Activated CD8-positive, alpha-beta memory T cell treated with anti-CD3 and anti-CD28 coated beads for 36 hours (primary cell): ENCODE measurements around the gene SLC6A8. TPM values are rescaled to one million over a fixed set of nuclear protein-coding genes. Genes with fewer than 3 reads are reported as not detected.
"Not testable (repeated sequence)": the region's sequence is repeated elsewhere in the genome, so short reads cannot be mapped to it uniquely, and the experiment has no call there.

Experiments used
- CTCF ChIA-PET: fragments of 350-600 bp; sonication (Branson Sonifier 250); formaldehyde crosslinking; loops from one replicate; lab custom pipeline; 2021; ENCODE audit warnings: antibody characterized with exemption; lab: Charles Lee
- POLR2A ChIA-PET: fragments of 350-600 bp; sonication (Branson Sonifier 250); formaldehyde crosslinking; loops from one replicate; lab custom pipeline; 2021; ENCODE audit warnings: antibody characterized with exemption; lab: Charles Lee
- total RNA-seq, 2 experiments: library from RNA; stranded (reverse); gene quantifications; one replicate each; pipeline ENCODE4 v1.2.3, GENCODE V29; 2021

Gene SLC6A8
- total RNA-seq, 2 experiments from 2014 or later, result 0.63 to 0.80 TPM

DNA sequence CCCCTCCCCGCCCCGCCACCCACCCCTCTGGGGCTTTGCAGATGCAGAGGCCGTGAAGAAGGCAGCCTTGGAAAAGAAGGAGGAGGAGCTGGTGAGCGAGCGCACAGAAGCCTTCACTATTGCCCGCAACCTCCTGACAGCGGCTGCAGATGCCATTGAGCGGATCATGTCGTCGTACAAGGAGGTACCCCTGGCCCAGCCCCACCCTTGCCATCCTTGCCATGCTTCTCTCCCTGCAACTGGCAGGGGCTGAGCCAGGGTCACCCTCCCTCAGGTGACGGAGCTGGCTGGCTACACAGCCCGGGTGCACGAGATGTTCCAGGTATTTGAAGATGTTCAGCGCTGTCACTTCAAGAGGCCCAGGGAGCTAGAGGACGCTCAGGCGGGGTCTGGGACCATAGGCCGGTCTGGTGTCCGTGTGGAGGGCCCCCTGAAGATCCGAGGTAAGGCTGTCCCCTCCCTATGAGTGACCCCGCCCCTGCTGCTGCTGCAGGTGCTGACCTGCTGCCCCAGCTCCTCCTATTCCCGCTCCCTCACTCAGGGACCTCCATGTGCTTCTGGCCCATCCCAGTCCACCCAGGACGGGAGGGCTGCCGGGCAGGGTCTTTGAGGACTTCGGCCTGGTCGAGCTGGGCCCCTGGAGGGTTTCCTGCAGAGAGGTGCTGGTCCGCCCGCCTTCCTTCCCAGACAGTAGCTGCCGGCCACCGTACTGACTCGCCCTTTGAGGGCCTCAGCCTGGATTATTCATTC, 48.5 kb downstream of the SLC6A8 start:
- CTCF ChIA-PET, result no interaction called here
- POLR2A ChIA-PET, result no interaction called here

DNA sequence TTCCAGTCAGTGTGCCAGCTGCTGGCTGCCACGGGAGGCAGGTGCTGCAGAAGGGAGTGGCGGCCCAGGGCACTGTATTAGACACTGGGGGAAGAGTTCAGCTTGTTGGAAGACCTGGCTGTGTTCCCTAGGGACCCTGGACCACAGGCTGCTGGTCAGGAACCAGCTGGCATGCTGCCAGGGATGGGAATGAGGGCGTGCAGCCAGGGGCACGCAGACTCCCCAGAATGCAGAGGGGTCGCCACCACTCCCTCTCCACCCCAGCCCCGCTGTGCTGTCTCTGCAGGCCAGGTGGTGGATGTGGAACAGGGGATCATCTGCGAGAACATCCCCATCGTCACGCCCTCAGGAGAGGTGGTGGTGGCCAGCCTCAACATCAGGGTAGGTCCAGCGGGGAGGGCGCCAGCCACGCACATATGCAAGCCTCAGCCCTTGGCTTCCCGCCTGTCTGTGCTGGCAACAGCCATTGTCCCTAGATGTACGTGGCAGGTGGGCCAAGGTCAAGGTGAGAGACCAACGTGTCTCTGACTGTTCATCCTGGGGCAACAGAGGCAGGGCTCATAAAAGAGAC, 49.2 kb downstream of the SLC6A8 start:
- CTCF ChIA-PET, result no interaction called here
- POLR2A ChIA-PET, result no interaction called here

DNA sequence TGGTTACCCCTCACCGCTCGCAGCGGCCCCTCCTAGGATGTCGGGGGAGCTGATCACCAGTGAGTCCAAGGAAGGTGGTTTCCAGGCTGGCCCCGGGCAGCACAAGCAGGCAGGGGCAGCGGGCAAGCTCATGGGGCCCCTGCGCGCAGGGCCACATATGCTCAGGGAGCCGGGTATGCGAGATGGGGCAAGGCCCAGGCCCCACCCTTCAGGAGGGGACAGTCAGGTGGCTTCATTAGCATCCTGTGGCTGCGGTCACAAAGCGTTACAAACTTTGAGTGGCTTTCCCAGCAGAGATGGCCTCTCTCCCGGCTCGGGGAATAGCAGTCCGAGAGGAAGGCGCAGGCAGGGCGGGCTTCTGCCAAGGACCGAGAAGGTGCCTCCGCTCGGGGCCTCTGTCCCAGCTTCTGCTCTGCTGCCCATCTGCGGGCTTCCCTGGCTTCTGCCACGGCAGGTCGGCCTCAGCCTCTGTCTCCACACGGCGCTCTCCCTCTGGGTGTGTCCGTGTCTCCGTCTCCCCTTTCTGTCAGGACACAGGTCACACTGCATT, 50.4 kb downstream of the SLC6A8 start:
- ChIA-PET CTCF (no interaction called here), POLR2A (no interaction called here)

DNA sequence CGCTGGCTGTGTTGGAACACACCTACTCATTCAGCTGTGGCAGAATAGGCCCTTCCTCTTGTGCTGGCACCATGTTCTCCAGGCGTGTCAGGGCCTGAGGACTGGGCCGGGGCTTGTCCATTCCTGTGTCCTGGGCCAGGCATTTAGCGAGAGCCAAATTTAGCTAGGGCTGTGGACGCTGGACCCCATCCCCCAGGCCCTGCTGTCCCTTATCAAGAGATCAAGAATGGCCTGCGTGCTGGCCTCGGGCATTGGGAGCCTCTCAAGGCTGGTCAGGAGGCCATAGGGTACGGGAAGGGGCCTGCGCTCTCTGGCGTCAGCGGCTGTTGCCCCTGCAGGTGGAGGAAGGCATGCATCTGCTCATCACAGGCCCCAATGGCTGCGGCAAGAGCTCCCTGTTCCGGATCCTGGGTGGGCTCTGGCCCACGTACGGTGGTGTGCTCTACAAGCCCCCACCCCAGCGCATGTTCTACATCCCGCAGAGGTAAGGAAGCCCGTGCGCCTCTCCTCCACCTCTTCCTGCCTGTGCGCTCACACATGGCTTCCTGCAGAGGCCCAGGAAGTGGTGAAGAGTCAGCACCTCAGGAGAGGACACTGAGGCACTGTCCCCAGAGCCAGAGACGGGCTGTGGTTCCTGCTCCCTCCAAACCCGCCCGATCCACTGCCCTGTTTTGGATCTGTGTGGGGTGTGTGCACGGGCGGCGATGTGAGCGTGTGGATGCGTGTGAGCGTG, 52.2 kb downstream of the SLC6A8 start:
- CTCF ChIA-PET, result no interaction called here
- POLR2A ChIA-PET, result no interaction called here

DNA sequence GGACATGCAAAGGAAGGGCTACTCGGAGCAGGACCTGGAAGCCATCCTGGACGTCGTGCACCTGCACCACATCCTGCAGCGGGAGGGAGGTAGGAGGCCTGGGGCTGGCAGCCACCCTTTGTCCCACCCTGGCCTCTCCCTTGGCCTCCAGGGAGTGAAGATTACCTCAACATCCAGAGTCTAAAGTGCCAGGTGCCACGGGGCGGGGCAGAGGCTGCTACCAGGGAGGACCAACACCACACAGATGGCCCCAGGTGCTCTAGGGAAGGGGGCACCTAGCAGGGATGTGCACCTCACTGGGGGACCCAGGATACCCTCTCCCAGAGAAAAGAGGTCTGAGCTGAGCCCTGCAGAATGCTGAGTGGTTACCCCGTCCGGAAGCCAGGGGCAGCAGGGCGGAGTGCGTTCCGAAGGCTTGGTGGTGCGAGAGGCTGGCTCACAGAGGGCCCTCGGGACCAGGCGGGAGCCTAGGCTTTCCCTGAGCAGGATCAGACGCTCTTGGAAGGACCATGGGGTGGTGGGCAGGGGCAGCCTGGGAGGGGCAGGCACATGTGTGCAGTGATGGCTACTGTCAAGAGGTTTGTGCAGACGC, 53.0 kb downstream of the SLC6A8 start:
- POLR2A ChIA-PET, result no interaction called here

DNA sequence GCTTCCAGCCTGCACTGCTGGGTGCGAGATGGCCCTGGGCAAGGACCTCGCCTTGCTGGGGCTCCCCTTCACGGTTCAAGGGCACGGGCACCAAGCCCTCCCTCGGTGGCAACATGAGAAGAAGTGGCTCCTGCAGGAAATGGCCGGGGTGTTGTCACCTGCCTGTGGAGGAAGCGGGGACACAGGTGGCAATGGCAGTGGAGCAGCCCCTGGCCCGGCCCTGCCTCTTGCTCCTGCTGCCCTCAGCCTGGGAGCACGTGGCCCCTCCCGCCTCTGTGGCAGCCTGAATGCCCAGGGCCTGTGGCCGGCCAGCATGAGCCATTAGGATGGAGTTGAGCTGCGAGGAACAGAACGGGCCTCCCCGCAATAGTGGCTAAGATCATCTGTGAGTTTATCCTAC, 53.7 kb downstream of the SLC6A8 start:
- POLR2A ChIA-PET, result no interaction called here
- CTCF ChIA-PET, result no interaction called here

More for the DNA sequence above, 53.0 kb downstream of the SLC6A8 start:
- CTCF ChIA-PET, result no interaction called here

DNA sequence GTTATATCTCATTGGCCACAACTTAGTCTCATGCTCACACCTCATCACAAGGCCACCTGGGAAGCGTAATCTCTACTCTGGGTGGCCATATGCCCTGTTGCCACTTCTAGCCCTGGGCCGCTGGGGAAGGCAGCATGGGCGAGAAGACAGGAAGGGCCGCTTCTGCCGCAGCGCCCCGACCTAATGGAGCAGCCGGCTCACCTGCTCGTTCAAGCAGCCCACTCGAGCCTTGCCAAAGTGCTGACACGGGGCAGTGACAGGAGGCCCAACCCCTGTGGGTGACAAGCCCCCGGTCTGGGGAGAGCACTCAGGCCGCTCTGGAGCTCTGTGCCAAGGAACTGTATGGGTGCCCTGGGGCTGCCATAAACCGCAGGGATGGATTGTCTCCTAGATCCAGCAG, 54.4 kb downstream of the SLC6A8 start:
- CTCF ChIA-PET, POLR2A ChIA-PET: not testable (repeated sequence)

DNA sequence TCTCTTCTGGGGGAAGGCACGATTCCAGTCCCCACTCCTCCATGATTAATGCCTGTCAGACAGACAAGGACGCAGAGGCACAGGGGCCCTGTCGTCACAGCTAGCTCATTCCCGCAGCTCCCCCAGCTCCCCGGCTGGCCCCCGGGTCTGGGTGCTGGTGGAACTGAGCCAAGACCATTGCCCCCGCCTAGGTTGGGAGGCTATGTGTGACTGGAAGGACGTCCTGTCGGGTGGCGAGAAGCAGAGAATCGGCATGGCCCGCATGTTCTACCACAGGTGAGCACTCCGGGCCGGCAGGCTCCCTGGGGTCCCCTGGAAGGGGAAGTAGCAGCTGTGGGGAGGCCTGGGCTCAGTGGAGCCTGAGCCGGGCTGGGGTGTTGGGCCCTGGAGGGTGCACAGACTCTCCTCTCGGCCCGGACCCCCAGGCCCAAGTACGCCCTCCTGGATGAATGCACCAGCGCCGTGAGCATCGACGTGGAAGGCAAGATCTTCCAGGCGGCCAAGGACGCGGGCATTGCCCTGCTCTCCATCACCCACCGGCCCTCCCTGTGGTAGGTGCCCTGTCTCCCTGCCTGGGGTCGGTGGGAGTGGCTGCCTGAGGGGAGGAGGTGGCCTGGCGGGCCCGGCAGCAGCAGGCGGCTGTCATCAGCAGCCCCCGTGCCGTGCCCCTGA, 55.2 kb downstream of the SLC6A8 start:
- CTCF ChIA-PET, POLR2A ChIA-PET: not testable (repeated sequence)

DNA sequence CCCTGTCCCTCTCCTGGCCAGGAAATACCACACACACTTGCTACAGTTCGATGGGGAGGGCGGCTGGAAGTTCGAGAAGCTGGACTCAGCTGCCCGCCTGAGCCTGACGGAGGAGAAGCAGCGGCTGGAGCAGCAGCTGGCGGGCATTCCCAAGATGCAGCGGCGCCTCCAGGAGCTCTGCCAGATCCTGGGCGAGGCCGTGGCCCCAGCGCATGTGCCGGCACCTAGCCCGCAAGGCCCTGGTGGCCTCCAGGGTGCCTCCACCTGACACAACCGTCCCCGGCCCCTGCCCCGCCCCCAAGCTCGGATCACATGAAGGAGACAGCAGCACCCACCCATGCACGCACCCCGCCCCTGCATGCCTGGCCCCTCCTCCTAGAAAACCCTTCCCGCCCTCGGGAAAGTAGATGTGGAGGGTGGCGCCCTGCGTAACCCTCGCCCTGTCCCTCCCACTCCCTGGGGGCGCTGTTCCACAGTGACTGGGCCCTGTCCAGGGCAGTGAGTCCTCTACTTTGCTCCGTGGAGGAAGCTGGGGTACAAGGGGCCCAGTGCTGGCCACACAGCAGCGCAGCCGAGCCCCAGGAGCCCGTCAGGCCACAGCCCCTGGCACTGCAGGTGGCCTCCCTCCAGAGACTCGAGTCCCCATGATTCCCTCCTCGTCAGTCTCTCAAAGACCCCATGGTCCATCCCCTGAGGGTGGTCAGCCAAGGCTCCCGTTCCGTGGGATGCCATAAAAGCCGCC, 55.9 kb downstream of the SLC6A8 start:
- CTCF ChIA-PET, result not testable (repeated sequence)

DNA sequence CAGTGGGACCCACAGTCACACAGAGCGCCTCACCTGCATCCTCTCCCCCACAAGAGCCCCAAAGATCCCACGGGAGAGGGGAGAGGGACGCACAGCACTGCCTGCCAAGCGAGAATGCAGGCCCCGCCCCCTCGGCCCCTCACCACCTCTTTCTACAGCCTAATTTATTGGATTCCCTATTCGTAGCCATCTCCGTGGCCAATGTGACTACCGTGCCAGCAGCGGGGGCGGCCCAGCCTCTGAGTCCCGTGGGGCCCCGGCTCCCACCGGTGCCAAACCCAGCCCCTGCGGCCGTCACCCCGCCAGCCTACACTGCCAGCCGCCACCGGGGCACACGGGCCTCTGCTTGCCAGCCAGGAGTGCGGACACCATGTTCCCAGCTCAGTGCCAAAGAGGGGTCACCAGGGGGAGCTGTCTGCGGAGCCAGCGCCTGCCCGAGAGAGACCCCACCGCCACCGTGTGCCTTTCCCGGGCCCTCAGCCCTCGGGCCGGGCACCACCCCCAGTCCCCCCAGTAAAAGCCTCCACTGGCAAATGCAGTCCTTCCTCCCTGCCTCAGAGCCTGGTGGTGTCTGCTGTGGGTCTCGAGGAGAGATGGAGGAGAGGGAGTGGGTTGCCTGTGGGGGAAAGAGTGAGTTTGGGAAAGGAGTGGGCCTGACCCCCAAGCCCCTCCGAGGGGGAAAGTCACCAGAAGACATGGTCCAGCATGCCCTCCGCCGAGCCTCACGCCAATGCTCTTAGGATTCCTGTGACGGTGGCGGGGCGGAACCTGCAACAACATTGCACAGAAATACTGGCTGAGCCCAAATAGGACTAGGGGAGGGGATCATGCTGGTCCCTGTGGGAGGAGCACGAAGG, 56.7 kb downstream of the SLC6A8 start:
- CTCF ChIA-PET, result no interaction called here
- POLR2A ChIA-PET, result no interaction called here

More for the DNA sequence above, 55.9 kb downstream of the SLC6A8 start:
- POLR2A ChIA-PET, result not testable (repeated sequence)

DNA sequence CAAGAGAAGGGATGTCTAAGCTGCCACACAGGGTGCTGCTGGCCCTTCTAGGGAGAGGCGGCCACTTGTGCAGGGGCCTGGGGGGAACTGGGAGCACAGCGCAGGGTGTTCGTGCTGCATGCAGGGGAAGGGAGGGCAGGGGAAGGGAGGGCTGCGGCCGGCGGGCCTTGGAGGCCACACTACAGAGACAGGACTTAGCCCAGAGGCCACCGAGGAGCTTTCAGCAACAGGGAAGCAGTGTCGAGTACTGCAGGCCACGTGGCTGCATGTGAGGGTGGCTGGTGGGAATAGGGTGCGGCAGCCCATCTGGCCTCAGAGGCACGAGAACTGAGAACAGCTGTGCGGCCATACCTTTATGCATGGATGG, 57.3 kb downstream of the SLC6A8 start:
- CTCF ChIA-PET, POLR2A ChIA-PET: not testable (repeated sequence)

Other genes starting within 250 kb of the SLC6A8 start
- 1 to 10 TPM; 1.7 to 1.9 TPM for gene TREX2, start 241.9 kb upstream of the SLC6A8 start, total RNA-seq
- gene HAUS7, start 217.3 kb upstream of the SLC6A8 start, total RNA-seq, result 10 to 100 TPM; 69.2 to 72.2 TPM
- gene BGN, start 192.9 kb upstream of the SLC6A8 start, total RNA-seq, result not detected
- gene ATP2B3, start 170.3 kb upstream of the SLC6A8 start, total RNA-seq, result not detected
- 10 to 100 TPM; 28.0 to 31.7 TPM for gene CCNQ, start 88.8 kb upstream of the SLC6A8 start, total RNA-seq
- gene DUSP9, start 40.7 kb upstream of the SLC6A8 start, total RNA-seq, result under 1 TPM; 0.11 to 0.15 TPM
- gene PNCK, start 14.1 kb upstream of the SLC6A8 start, total RNA-seq, result not detected
- 100 to 1,000 TPM; 145 to 150 TPM for gene BCAP31, start 36.5 kb downstream of the SLC6A8 start, total RNA-seq
- gene ABCD1, start 36.9 kb downstream of the SLC6A8 start, total RNA-seq, result 1 to 10 TPM; 3.5 to 4.4 TPM
- gene PLXNB3, start 76.3 kb downstream of the SLC6A8 start, total RNA-seq, result under 1 TPM; 0.48 to 0.63 TPM
- gene SRPK3, start 93.1 kb downstream of the SLC6A8 start, total RNA-seq, result not detected
- 10 to 100 TPM; 52.7 to 55.6 TPM for gene IDH3G, start 106.4 kb downstream of the SLC6A8 start, total RNA-seq
- 100 to 1,000 TPM; 155 to 163 TPM for gene SSR4, start 106.7 kb downstream of the SLC6A8 start, total RNA-seq
- under 1 TPM; 0.94 to 0.99 TPM for gene PDZD4, start 142.6 kb downstream of the SLC6A8 start, total RNA-seq
- gene L1CAM, start 198.2 kb downstream of the SLC6A8 start, total RNA-seq, result under 1 TPM; 0.19 to 0.31 TPM
- gene AVPR2, start 216.7 kb downstream of the SLC6A8 start, total RNA-seq, result not detected
- gene ARHGAP4, start 238.3 kb downstream of the SLC6A8 start, total RNA-seq, result 100 to 1,000 TPM; 112 to 113 TPM
- 100 to 1,000 TPM; 166 to 167 TPM for gene NAA10, start 247.1 kb downstream of the SLC6A8 start, total RNA-seq